AG04450 (cell line): ENCODE data around the gene SLK. TPM values are rescaled to one million over a fixed set of nuclear protein-coding genes. Genes with fewer than 3 reads are reported as not detected.

Experiments used
- CTCF ChIA-PET: fragments of 300-600, 350-600 bp; formaldehyde crosslinking; extraction: SDS; loops from one replicate; lab custom pipeline; 2022; ENCODE audit warnings: antibody characterized with exemption, inconsistent platforms; lab: Charles Lee
- POLR2A ChIA-PET: fragments of 350-600 bp; formaldehyde crosslinking; extraction: SDS; loops from one replicate; lab custom pipeline; 2021; ENCODE audit warnings: antibody characterized with exemption, inconsistent platforms; lab: Yijun Ruan, JAX
- DNase-seq: peaks from one replicate; pipeline ENCODE4 v3.0.0-alpha.2; 2011; ENCODE audit warnings: low read depth, low spot score
- H3K27ac ChIP-seq: one replicate; pipeline ENCODE4 v1.5.1; 2012; ENCODE audit warnings: low read depth, low read length, control low read depth
- H3K27me3 ChIP-seq: one replicate; pipeline ENCODE4 v1.6.0; 2012; ENCODE audit warnings: low read length; ENCODE audit not compliant: control insufficient read depth, insufficient read depth
- H3K4me3 ChIP-seq: 2 replicates; pipeline ENCODE4 v1.5.1; 2011; ENCODE audit warnings: mild to moderate bottlenecking, low read depth, low read length, control low read depth
- H3K9me3 ChIP-seq: 2 replicates; pipeline ENCODE4 v1.5.1; 2012; ENCODE audit warnings: low read length; ENCODE audit not compliant: control insufficient read depth, insufficient read depth
- CTCF ChIP-seq: IDR thresholded peaks from 2 replicates; pipeline ENCODE4 v1.5.1; 2011; ENCODE audit warnings: low read depth, low read length, control low read depth, inconsistent platforms
- polyA plus RNA-seq: library from polyadenylated mRNA; depleted of rRNA; stranded (reverse); fragments of >200 nt; gene quantifications from 2 replicates; pipeline ENCODE4 v1.2.3, GENCODE V29; 2011

SLK gene
- polyA plus RNA-seq, 1 experiment = 16.5 TPM

DNA sequence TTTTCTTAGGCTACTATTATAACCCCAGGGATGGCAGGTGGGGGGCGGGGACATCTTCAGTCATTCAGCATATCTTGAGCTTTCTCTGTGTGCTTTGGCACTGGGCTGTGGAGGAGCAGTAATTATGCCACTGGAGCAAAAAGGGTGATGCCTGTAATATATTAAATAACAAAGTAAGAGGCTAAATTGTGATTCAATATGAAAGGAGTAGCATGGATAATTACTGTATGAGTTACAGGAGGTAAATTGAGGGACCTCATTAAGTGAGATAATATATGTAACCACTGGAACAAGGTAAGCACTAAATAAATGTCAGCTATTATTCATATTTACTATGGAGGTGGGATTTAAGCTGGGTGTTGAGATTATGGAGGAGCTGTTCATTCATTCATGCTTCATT lies 45.7 kb upstream of the SLK start:
- ChIA-PET POLR2A (no interaction called here), CTCF (interaction anchor here (1.4 kb wide), 1 partner anchor 33 kb away, joined by 4 read pairs; no protein-coding TSS in a partner anchor)
- no peaks in the 10 kb centered on the region; the same call in 1 of the 2 replicates for H3K9me3 ChIP-seq
- no peak overlapping the region for H3K27ac ChIP-seq
- DNase-seq = no peak
- TF ChIP-seq CTCF = no peak
- H3K4me3 ChIP-seq = no peak overlapping the region
- H3K27me3 ChIP-seq = no peaks in the 10 kb centered on the region

- Histone ChIP-seq H3K27ac (no peak overlapping the region), H3K4me3 (no peak overlapping the region), H3K27me3 (no peaks in the 10 kb centered on the region), H3K9me3 (no peaks in the 10 kb centered on the region; the same call in 1 of the 2 replicates)
- CTCF ChIA-PET = interaction anchor here (1.4 kb wide), 1 partner anchor 34 kb away, joined by 4 read pairs; no protein-coding TSS in a partner anchor
- 0 out of 2 replicates have a peak, but pooled peaks have one; percentile 8 for TF ChIP-seq CTCF
- no peak for DNase-seq
- POLR2A ChIA-PET = no interaction called here
These were observed 45.2 kb upstream of the SLK start for GRCh38 chr10:103921750-103922195.

DNA sequence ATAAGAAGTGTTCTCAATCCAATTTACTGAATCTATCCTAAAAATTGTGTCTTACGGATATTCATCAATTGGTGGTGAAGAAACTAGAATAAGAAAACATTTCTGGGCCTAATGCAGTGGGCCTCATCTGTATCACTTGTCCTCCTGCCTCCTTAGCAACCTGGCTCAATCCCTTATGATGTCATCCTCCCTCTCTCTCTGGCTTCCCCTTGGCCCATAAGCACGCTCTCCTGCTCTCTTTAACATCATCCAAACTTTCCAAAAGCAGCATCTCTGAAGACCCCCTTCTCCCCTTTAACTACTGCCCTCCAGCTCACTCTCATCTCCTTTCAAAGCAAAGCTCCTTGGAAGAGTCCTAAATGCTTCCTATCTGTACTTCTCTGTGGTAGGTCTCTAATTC lies 44.3 kb upstream of the SLK start:
- TF ChIP-seq CTCF = no peak
- Histone ChIP-seq H3K9me3 (no peaks in the 10 kb centered on the region; the same call in 1 of the 2 replicates), H3K4me3 (no peak overlapping the region), H3K27me3 (no peaks in the 10 kb centered on the region), H3K27ac (no peak overlapping the region)
- POLR2A ChIA-PET = no interaction called here
- DNase-seq = no peak
- CTCF ChIA-PET = no interaction called here

DNA sequence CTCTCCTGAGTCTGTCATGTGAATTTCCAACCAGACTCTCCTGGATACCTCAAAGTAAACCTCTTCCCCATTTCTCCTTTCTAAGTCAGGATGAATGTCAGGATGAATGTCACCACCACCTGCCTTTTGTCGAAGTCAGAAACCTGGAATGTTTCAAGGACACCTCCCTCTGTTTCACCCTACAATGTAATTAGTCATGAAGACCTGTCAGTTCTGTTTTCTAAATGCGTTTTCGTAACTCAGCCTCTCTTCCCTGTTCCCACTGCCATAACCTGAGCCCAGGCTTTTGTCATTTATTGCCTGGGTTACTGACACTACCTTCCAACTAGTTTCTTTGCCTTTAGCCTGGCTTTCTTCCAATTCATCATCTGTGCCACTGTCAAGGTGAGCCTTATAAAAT lies 43.4 kb upstream of the SLK start:
- no peaks in the 10 kb centered on the region for H3K27me3 ChIP-seq
- DNase-seq = no peak
- POLR2A ChIA-PET = no interaction called here
- CTCF ChIA-PET = no interaction called here
- H3K9me3 ChIP-seq = no peaks in the 10 kb centered on the region
- no peak overlapping the region for H3K27ac ChIP-seq
- H3K4me3 ChIP-seq = no peak overlapping the region
- TF ChIP-seq CTCF = no peak

DNA sequence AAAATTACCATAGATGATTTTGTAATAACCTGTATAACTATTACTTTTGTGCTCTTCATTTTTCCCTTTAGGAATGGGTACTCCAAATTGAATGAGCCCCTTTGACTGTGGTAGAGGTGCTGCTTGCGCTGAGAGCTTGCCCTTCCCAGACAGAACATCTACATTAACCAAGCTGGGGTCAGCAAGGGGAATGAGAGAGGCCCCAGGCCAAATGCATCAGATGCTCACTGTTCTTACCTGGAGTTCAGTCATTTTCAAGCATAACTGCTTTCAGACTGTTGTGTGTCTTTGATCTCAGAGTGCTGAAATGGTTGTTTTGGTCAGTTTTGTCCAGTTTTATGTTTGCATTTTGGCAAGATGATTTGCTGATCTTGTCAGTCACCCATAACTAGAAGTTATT lies 41.3 kb upstream of the SLK start:
- no peaks in the 10 kb centered on the region for H3K27me3 ChIP-seq
- CTCF ChIA-PET = interaction anchor here (0.7 kb wide), 1 partner anchor 18 kb away, joined by 3 read pairs; no protein-coding TSS in a partner anchor
- no peak for DNase-seq
- H3K4me3 ChIP-seq = no peak overlapping the region
- no peaks in the 10 kb centered on the region for H3K9me3 ChIP-seq
- POLR2A ChIA-PET = no interaction called here
- TF ChIP-seq CTCF = no peak
- no peak overlapping the region for H3K27ac ChIP-seq
